Natural killer cell (primary cell): ENCODE measurements around the gene CDC42BPG. TPM values are rescaled to one million over a fixed set of nuclear protein-coding genes. Genes with fewer than 3 reads are reported as not detected.

Source experiments
- ATAC-seq, 3 donors: fragments of 150-1000 bp in 2 of 3; fragments of 200-7000 bp in 1 of 3; cut with Tn5 transposase; 1 replicate in 1 of 3; 2 replicates in 2 of 3; pipeline ENCODE4 v1.10.0; 2021; ENCODE audit warnings: mild to moderate bottlenecking in 2 of 3, moderate library complexity in 2 of 3
- DNase-seq, 2 donors: peaks; one replicate each; pipeline versions ENCODE4 v3.0.0 to v3.0.0-alpha.2; 2013 to 2021; ENCODE audit warnings: mixed read lengths in 1 of 2
- H3K27ac ChIP-seq: one replicate; pipeline ENCODE4 v1.5.1; 2013; ENCODE audit warnings: mild to moderate bottlenecking, low read length
- H3K27me3 ChIP-seq: one replicate; pipeline ENCODE4 v1.6.1; 2013; ENCODE audit warnings: low read length; ENCODE audit not compliant: control insufficient read depth, insufficient read depth
- H3K36me3 ChIP-seq: one replicate; pipeline ENCODE4 v1.6.1; 2013; ENCODE audit warnings: low read length; ENCODE audit not compliant: control insufficient read depth, insufficient read depth
- H3K4me1 ChIP-seq: one replicate; pipeline ENCODE4 v1.6.1; 2013; ENCODE audit warnings: low read length; ENCODE audit not compliant: control insufficient read depth, insufficient read depth
- H3K4me3 ChIP-seq: one replicate; pipeline ENCODE4 v1.5.1; 2013; ENCODE audit warnings: low read length
- H3K9me3 ChIP-seq: one replicate; pipeline ENCODE4 v1.6.1; 2013; ENCODE audit warnings: low read length; ENCODE audit not compliant: control insufficient read depth, insufficient read depth
- H3K27ac Mint-ChIP-seq, 2 donors: one replicate each; pipeline ENCODE4 v1.8.0; 2022; ENCODE audit warnings: mild to moderate bottlenecking in 2 of 2, mixed read lengths in 2 of 2, moderate library complexity in 1 of 2
- H3K27me3 Mint-ChIP-seq, 2 donors: one replicate each; pipeline ENCODE4 v1.8.0; 2022; ENCODE audit warnings: low read depth in 2 of 2, mixed read lengths in 2 of 2
- H3K36me3 Mint-ChIP-seq: one replicate; pipeline ENCODE4 v1.8.0; 2022; ENCODE audit warnings: mixed read lengths
- H3K4me1 Mint-ChIP-seq, 2 donors: one replicate each; pipeline ENCODE4 v1.8.0; 2022; ENCODE audit warnings: mixed read lengths in 2 of 2
- H3K4me3 Mint-ChIP-seq: one replicate; pipeline ENCODE4 v1.8.0; 2022; ENCODE audit warnings: mild to moderate bottlenecking, moderate library complexity, mixed read lengths
- H3K9me3 Mint-ChIP-seq, 2 donors: one replicate each; pipeline ENCODE4 v1.8.0; 2022; ENCODE audit warnings: mixed read lengths in 2 of 2
- CTCF ChIP-seq: fragments of 200-600 bp; IDR thresholded peaks from one replicate; pipeline ENCODE4 v1.8.0; 2022; ENCODE audit warnings: antibody characterized with exemption
- WGBS: methylation state at CpG from one replicate; pipeline ENCODE4 v1.1.7; 2013; ENCODE audit warnings: missing lambda C conversion rate; ENCODE audit not compliant: insufficient coverage; 5-methylcytosine and 5-hydroxymethylcytosine counted together
- intact Hi-C: fragments of 100-400 bp; cut with micrococcal nuclease; formaldehyde crosslinking; loops from one replicate; pipeline ENCODE4 v1.14.2; 2022
- total RNA-seq, 4 donors: library from RNA; stranded (reverse); fragments of 120-200 nt in 1 of 4; gene quantifications; one replicate each; pipeline versions ENCODE4 v1.2.3 to v1.2.4, GENCODE V29; 2013 to 2022

Gene CDC42BPG
- total RNA-seq, 3 donors from 2014 or later (not counting 1 experiment from before 2014, with no cell fraction given): 8.2 to 12.7 (median 10.7) TPM

DNA sequence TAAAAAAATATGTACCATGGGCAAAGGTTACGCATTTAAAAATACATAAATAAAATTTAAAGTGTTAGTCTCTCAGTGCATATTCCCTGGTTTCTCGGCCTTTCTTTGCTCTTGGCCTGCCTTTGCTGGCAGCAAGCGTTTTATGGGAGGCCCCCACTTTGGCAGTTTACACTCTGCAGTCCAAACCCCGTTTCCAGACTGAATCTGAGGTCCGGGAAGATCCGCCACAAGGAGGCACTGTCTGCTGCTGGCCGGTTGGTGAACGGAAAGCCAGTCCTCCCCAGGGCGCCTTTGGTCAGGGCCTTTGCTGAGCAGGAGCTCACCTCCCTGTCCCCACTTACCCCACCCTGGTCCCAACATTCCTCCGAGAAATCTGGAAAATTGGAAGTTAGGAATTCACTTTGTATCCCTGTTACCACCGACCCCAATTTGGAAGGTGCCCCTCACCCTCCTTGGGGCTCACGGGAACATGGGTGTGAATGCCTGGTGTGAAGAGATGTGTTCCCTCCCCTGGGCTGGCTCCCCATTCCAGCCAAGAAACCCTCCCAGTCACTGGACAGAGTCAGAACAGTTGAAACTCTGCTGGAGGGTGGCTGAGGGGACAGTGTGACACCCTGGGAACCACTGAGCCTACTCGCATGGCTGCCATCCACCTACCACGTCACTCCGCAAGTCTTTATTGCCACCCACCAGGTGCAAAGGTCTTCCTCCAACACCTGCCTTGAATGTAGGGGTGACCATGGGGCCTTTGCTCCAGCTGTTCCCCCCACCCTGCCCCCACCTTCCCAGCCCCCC, 56.7 kb downstream of the CDC42BPG start:
- TF ChIP-seq CTCF: peak; percentile 65
- Mint-ChIP-seq H3K36me3 (no peaks in the 10 kb centered on the region), H3K4me3 (no peak overlapping the region), H3K9me3 (no peaks in the 10 kb centered on the region), H3K27me3 (no peaks in the 10 kb centered on the region), H3K27ac (no peak overlapping the region), H3K4me1 (no peaks in the 10 kb centered on the region)
- WGBS: 54% methylated on average over 13 of the region's 15 CpGs
- Histone ChIP-seq H3K36me3 (peaks cover 19% of the 10 kb centered on the region), H3K4me1 (no peaks in the 10 kb centered on the region), H3K27ac (no peak overlapping the region), H3K9me3 (no peaks in the 10 kb centered on the region), H3K4me3 (no peak overlapping the region), H3K27me3 (no peaks in the 10 kb centered on the region)
- DNase-seq (peak; percentile 55 to 77), ATAC-seq (peak; percentile 67 to 92 (median 78))
- intact Hi-C loops: loop anchor here (1.0 kb wide), 1 partner anchor 107 kb away; no protein-coding TSS in a partner anchor

GRCh38 chr11:64786308-64786707, 58.1 kb downstream of the CDC42BPG start:
- 95% methylated on average over 10 of the region's 10 CpGs for WGBS
- no peaks in the 10 kb centered on the region for H3K4me1 ChIP-seq
- H3K4me3 ChIP-seq: no peak overlapping the region
- no peaks in the 10 kb centered on the region for H3K9me3 ChIP-seq
- no peaks in the 10 kb centered on the region for H3K27me3 ChIP-seq
- intact Hi-C loops: no loop called here
- no peak overlapping the region for H3K27ac ChIP-seq
- H3K9me3 Mint-ChIP-seq: no peaks in the 10 kb centered on the region
- ATAC-seq (no peak), DNase-seq (no peak)
- no peak overlapping the region for H3K27ac Mint-ChIP-seq
- no peaks in the 10 kb centered on the region for H3K27me3 Mint-ChIP-seq
- H3K4me3 Mint-ChIP-seq: no peak overlapping the region
- peaks cover 19% of the 10 kb centered on the region for H3K36me3 ChIP-seq
- H3K36me3 Mint-ChIP-seq: no peaks in the 10 kb centered on the region
- no peaks in the 10 kb centered on the region for H3K4me1 Mint-ChIP-seq
- TF ChIP-seq CTCF: no peak

DNA sequence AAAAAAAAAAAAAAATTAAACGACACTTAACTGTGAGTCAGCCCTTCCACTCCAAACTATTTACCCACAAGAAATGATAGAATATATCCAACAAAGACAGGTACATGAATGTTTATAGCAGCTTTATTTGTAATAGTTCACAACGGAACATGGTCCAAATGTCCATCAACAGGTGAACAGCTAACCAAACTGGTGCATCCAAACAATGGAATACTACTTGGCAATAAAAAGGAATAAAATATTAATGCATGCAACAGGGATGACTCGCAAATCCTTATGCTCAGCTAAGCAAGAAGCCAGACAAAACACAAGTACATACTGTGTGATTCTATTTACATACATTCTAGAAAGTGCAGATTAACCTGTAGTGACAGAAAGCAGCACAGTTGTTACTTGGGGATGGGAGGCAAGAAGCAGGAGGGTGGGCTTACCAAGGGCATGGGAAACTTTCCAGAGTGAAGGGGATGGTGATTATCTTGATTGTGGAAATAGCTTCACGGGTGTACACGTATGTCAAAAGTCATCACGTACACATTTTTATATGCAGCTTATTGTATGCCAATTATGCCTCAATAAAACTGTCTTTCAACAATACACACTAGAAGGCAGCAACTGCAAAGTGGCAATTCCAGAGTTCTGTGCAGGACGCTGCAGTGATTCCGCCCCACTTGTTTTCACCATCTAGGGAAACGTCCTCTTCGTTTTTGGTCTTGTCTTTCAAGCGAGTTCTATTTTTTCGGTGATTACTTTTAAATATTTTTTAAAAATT, 59.5 kb downstream of the CDC42BPG start:
- intact Hi-C loops: no loop called here

More for the DNA sequence above, 59.5 kb downstream of the CDC42BPG start:
- ATAC-seq (no peak), DNase-seq (no peak)
- H3K4me1 Mint-ChIP-seq: no peaks in the 10 kb centered on the region
- Histone ChIP-seq H3K9me3 (no peaks in the 10 kb centered on the region), H3K36me3 (peaks cover 14% of the 10 kb centered on the region), H3K27ac (no peak overlapping the region), H3K27me3 (no peaks in the 10 kb centered on the region), H3K4me3 (no peak overlapping the region), H3K4me1 (peaks cover under 1% of the 10 kb centered on the region)
- H3K4me3 Mint-ChIP-seq: no peak overlapping the region
- 97% methylated on average over 10 of the region's 12 CpGs for WGBS
- no peaks in the 10 kb centered on the region for H3K27me3 Mint-ChIP-seq
- no peak overlapping the region for H3K27ac Mint-ChIP-seq
- H3K36me3 Mint-ChIP-seq: no peaks in the 10 kb centered on the region
- no peaks in the 10 kb centered on the region for H3K9me3 Mint-ChIP-seq
- no peak for TF ChIP-seq CTCF
